Ectodermal cell (in vitro differentiated cells): ENCODE measurements around the gene ELOVL7.
"Not testable (repeated sequence)": the region's sequence is repeated elsewhere in the genome, so short reads cannot be mapped to it uniquely, and the experiment has no call there.

Experiments used
- H3K27ac ChIP-seq: 2 replicates; pipeline ENCODE4 v1.7.0; 2013; ENCODE audit warnings: mild to moderate bottlenecking, low read depth, low read length; ENCODE audit not compliant: insufficient read depth, poor library complexity, severe bottlenecking
- H3K27me3 ChIP-seq: 2 replicates; pipeline ENCODE4 v1.7.0; 2013; ENCODE audit warnings: mild to moderate bottlenecking, low read length; ENCODE audit not compliant: insufficient read depth, control insufficient read depth, poor library complexity, severe bottlenecking
- H3K36me3 ChIP-seq: one replicate; pipeline ENCODE4 v1.7.0; 2013; ENCODE audit warnings: low read length; ENCODE audit not compliant: control insufficient read depth, insufficient read depth
- H3K4me1 ChIP-seq: one replicate; pipeline ENCODE4 v1.7.0; 2013; ENCODE audit warnings: low read length; ENCODE audit not compliant: control insufficient read depth, insufficient read depth
- H3K4me3 ChIP-seq: 2 replicates; pipeline ENCODE4 v1.7.0; 2013; ENCODE audit warnings: low read depth, low read length, control low read depth; ENCODE audit not compliant: insufficient read depth
- H3K9me3 ChIP-seq: 2 replicates; pipeline ENCODE4 v1.7.0; 2013; ENCODE audit warnings: mild to moderate bottlenecking, low read length, moderate library complexity; ENCODE audit not compliant: control insufficient read depth
- WGBS, 2 experiments: methylation state at CpG; one replicate each; pipeline ENCODE4 v1.1.7; 2013; ENCODE audit warnings: missing lambda C conversion rate in 2 of 2; 5-methylcytosine and 5-hydroxymethylcytosine counted together

ELOVL7 gene

GRCh38 chr5:60860572-60860971, 16.5 kb upstream of the ELOVL7 start:
- WGBS, 2 experiments, result 90 to 94% methylated on average over 15 to 16 of the region's 16 CpGs
- H3K36me3 ChIP-seq, H3K27me3 ChIP-seq, H3K9me3 ChIP-seq, H3K4me1 ChIP-seq, H3K4me3 ChIP-seq, H3K27ac ChIP-seq: not testable (repeated sequence)

DNA sequence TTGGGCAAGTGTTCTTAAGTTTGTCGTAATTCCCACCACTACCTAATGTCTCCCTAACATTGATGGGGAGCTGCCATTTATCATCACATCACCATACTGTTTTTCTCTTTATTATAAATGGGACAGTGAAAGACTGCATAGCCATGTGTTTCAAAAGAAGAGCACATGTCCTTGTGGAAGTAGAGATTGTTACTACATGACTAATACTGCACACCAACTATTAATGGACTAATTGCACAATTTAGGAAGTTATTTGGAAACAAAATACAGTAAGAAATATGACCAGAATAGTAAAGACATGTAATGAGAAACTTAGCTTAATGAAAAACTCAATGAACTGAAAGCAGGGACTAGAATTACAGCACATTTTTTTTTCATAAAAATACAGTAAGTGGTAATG, 12.0 kb upstream of the ELOVL7 start:
- WGBS, 2 experiments, result 96 to 100% methylated on average over 1 of the region's 1 CpG
- Histone ChIP-seq H3K9me3 (no peaks in the 10 kb centered on the region), H3K27ac (no peak overlapping the region), H3K27me3 (no peaks in the 10 kb centered on the region), H3K4me3 (no peak overlapping the region), H3K36me3 (no peaks in the 10 kb centered on the region), H3K4me1 (peaks cover 4% of the 10 kb centered on the region)

- Histone ChIP-seq H3K27ac (peak overlapping the region; percentile 8), H3K9me3 (no peaks in the 10 kb centered on the region), H3K27me3 (no peaks in the 10 kb centered on the region), H3K36me3 (no peaks in the 10 kb centered on the region), H3K4me1 (peaks cover 4% of the 10 kb centered on the region), H3K4me3 (no peak overlapping the region)
- 22 to 24% methylated on average over 3 of the region's 3 CpGs for WGBS, 2 experiments
These were observed 8.9 kb upstream of the ELOVL7 start for GRCh38 chr5:60852940-60853339.

- Histone ChIP-seq H3K36me3 (no peaks in the 10 kb centered on the region), H3K27me3 (no peaks in the 10 kb centered on the region), H3K27ac (peak overlapping the region; percentile 8), H3K4me1 (peaks cover 4% of the 10 kb centered on the region), H3K4me3 (no peak overlapping the region), H3K9me3 (no peaks in the 10 kb centered on the region)
- 85 to 90% methylated on average over 2 of the region's 2 CpGs for WGBS, 2 experiments
These were observed 8.2 kb upstream of the ELOVL7 start for GRCh38 chr5:60852317-60852716.

DNA sequence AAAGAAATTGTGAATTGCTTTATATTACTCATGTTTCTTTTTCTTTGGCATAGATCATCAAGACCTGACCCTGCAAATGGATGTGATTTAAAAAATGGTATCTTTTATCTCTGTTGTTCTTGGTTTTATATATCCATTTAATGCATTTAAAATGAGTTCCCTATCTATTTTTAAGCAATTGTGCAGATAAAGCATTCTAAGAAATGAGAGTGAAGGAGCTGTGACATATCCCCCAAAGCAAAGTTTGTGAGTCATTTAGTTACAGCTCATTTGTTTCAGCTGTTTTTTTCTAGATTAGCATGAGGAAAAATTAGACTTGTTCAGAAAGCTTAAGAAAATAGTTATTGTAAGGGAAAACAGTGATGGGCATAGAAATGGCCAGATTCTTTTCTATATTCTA, 7.6 kb upstream of the ELOVL7 start:
- H3K36me3 ChIP-seq, result no peaks in the 10 kb centered on the region
- H3K9me3 ChIP-seq, result no peaks in the 10 kb centered on the region
- H3K4me1 ChIP-seq, result peaks cover 4% of the 10 kb centered on the region
- no peak overlapping the region for H3K27ac ChIP-seq
- H3K4me3 ChIP-seq, result no peak overlapping the region
- H3K27me3 ChIP-seq, result no peaks in the 10 kb centered on the region

DNA sequence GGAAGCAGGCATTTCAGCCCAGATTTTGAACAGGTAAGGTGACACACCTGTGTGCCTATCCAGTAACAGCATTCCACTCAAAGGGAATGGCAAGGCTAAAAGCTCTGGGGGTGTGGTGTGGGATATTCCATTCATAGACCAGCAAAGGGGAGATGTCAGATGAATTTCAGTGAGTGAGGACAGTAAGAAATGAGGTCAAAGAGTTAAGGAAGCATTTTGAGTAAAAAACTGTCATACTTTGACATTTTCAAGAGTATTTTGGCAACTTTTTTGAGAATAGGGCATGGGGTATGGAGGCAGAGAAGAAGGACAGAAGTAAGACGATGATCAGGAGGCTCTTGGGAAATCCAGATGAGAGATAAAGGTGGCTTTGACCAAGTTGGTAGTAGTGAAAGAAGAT, 2.2 kb upstream of the ELOVL7 start:
- WGBS, 2 experiments, result 90 to 95% methylated on average over 1 of the region's 1 CpG
- H3K4me3 ChIP-seq, result no peak overlapping the region
- peaks cover 39% of the 10 kb centered on the region for H3K27me3 ChIP-seq
- no peaks in the 10 kb centered on the region for H3K36me3 ChIP-seq
- no peaks in the 10 kb centered on the region for H3K9me3 ChIP-seq
- H3K4me1 ChIP-seq, result peaks cover 5% of the 10 kb centered on the region
- no peak overlapping the region for H3K27ac ChIP-seq

GRCh38 chr5:60843386-60843935, 608 bp downstream of the ELOVL7 start:
- Histone ChIP-seq H3K27me3 (peaks cover 42% of the 10 kb centered on the region), H3K4me3 (peak overlapping the region; percentile 58), H3K4me1 (peaks cover 5% of the 10 kb centered on the region), H3K9me3 (no peaks in the 10 kb centered on the region), H3K36me3 (no peaks in the 10 kb centered on the region), H3K27ac (no peak overlapping the region)
- 0% methylated on average over 49 of the region's 49 CpGs for WGBS, 2 experiments

DNA sequence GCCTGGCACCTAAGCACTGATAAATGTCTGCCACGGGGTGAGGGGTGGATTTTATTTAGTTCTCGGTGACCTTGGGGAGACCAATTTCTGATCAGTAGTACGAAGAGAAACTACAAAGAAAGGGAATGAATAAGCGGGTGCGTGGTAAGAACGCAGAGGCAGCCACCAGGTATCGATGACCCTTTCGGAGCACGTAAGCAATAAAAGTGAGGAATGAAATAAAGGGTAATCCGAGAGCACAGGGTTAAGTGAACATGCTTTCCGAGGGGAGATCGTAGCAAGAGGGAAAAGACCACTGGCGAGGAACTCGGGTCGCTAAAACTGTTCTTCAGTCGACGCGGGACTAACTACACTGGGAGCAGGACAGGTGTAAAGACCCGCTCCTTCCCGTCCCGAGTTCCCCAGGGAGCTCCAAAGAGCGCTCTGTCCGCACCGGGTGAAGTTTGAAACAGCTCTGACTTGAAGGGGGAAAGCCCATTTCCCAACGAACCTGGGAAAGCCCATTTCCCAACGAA, 1.1 kb downstream of the ELOVL7 start:
- H3K4me3 ChIP-seq, result peak overlapping the region; percentile 58
- no peaks in the 10 kb centered on the region for H3K9me3 ChIP-seq
- no peak overlapping the region for H3K27ac ChIP-seq
- peaks cover 5% of the 10 kb centered on the region for H3K4me1 ChIP-seq
- H3K36me3 ChIP-seq, result no peaks in the 10 kb centered on the region
- H3K27me3 ChIP-seq, result peaks cover 42% of the 10 kb centered on the region
- WGBS, 2 experiments, result 2 to 3% methylated on average over 26 of the region's 26 CpGs

DNA sequence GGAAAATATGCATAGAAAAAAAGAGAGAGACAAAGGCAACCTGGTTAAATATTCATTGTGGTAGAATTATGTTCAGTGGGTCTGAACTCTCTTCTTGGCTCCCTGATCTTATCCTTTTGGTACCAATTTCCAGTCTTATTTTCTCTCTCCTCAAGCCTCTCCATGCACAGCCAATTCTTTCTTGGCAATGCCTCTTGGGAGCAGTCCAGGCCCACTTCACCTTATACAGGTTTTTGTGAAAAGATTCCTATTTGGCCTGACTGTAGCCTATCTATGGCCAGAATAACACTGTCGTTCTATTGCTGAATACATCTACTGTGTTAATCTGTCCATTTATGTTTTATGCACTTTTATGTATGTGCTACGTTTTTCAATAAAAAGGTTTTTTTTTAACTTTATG, 2.7 kb downstream of the ELOVL7 start:
- no peaks in the 10 kb centered on the region for H3K9me3 ChIP-seq
- H3K27me3 ChIP-seq, result peaks cover 42% of the 10 kb centered on the region
- H3K36me3 ChIP-seq, result no peaks in the 10 kb centered on the region
- 91 to 100% methylated on average over 1 to 2 of the region's 2 CpGs for WGBS, 2 experiments
- no peak overlapping the region for H3K27ac ChIP-seq
- peaks cover 5% of the 10 kb centered on the region for H3K4me1 ChIP-seq
- H3K4me3 ChIP-seq, result no peak overlapping the region

DNA sequence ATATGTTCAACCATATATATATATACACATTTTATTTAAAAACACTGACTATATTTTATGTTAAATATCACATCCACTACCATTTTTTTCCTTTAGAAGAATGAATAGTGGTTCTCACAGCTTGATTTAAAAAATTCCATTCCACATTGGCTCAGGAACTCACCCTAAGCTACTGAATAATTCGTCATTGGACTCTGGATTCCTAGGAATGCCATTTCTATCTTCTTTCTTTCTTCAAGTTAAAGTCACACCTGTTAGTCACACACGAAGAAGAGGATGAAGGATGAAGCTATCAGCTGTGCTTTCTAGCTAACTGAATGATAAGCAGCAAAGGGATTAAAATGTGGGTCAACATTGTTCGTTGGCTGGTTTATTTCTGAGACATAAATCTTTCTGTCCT, 7.9 kb downstream of the ELOVL7 start:
- H3K4me3 ChIP-seq, result no peak overlapping the region
- H3K27ac ChIP-seq, result no peak overlapping the region
- H3K36me3 ChIP-seq, result no peaks in the 10 kb centered on the region
- WGBS, 2 experiments, result 69 to 72% methylated on average over 3 of the region's 3 CpGs
- H3K4me1 ChIP-seq, result no peaks in the 10 kb centered on the region
- H3K27me3 ChIP-seq, result peaks cover 1% of the 10 kb centered on the region
- no peaks in the 10 kb centered on the region for H3K9me3 ChIP-seq

DNA sequence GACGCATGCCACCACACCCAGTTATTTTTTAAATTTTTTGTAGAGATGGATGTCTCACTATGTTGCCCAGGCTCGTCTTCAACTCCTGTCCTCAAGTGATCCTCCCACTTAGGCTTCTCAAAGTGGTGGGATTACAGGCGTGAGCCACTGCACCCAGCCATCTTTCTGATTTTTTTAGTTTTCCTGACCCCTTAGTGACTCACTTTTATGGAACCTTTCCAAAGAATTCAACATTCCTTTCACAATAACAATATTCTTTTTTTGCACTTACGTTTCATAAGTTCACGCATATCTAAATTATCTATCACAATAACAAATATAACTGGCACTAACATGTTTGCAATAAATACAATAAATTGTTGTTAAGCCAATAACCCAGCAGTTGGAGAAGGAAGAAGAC, 8.5 kb downstream of the ELOVL7 start:
- Histone ChIP-seq H3K36me3 (no peaks in the 10 kb centered on the region), H3K27me3 (no peaks in the 10 kb centered on the region), H3K4me1 (no peaks in the 10 kb centered on the region), H3K4me3 (no peak overlapping the region), H3K9me3 (no peaks in the 10 kb centered on the region), H3K27ac (no peak overlapping the region)
- WGBS, 2 experiments, result 77 to 86% methylated on average over 5 of the region's 5 CpGs
